ENCODE measurements around the gene EPM2A. TPM values are rescaled to one million over a fixed set of nuclear protein-coding genes. Genes with fewer than 3 reads are reported as not detected.

The EPM2A gene
- total RNA-seq, 1 experiment from 2014 or later, result 2.5 TPM

DNA sequence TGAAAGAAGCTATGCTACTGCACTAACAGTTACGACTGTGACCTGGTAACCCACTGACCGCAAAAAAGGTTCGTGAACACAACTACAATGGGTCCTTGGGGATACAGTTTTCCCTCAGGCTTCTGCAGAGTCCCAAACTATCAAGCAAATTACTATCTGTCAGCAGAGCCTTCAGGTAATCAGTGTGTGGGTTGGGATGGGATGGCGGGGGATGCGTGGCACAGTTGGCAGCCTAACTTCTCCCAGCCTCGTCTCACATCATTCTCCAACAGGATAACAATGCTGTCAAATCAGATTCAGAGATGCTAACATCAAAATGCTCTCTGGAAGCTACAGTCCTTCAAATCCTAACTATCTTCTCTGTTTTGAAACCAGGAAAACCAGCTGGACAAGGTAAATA, 102.3 kb downstream of the EPM2A start:
- TF ChIP-seq, protein P1, sequence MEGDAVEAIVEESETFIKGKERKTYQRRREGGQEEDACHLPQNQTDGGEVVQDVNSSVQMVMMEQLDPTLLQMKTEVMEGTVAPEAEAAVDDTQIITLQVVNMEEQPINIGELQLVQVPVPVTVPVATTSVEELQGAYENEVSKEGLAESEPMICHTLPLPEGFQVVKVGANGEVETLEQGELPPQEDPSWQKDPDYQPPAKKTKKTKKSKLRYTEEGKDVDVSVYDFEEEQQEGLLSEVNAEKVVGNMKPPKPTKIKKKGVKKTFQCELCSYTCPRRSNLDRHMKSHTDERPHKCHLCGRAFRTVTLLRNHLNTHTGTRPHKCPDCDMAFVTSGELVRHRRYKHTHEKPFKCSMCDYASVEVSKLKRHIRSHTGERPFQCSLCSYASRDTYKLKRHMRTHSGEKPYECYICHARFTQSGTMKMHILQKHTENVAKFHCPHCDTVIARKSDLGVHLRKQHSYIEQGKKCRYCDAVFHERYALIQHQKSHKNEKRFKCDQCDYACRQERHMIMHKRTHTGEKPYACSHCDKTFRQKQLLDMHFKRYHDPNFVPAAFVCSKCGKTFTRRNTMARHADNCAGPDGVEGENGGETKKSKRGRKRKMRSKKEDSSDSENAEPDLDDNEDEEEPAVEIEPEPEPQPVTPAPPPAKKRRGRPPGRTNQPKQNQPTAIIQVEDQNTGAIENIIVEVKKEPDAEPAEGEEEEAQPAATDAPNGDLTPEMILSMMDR (IDR thresholded peaks at IDR 0.05; ENCODE audit: unreplicated experiment), result no peak
- Mint-ChIP-seq H3K36me3 (ENCODE audit: insufficient read depth, unreplicated experiment) (no peaks in the 10 kb centered on the region), H3K4me3 (ENCODE audit: low read depth, unreplicated experiment) (no peak overlapping the region), H3K27me3 (ENCODE audit: unreplicated experiment) (no peaks in the 10 kb centered on the region), H3K27ac (ENCODE audit: unreplicated experiment) (no peak overlapping the region), H3K4me1 (ENCODE audit: low read depth, unreplicated experiment) (peaks cover 10% of the 10 kb centered on the region), H3K9me3 (ENCODE audit: low read depth, unreplicated experiment) (no peaks in the 10 kb centered on the region)
- DNase-seq, result no peak
- no TSS peak for BruUV-seq (replicated peaks)
- intact Hi-C loops (cut with micrococcal nuclease; ENCODE audit: unreplicated experiment), result loop anchor here (10.0 kb wide), 1 partner anchor 278 kb away; no protein-coding TSS in a partner anchor
- CTCF ChIA-PET, result interaction anchor here (1.3 kb wide), 1 partner anchor 281 kb away, joined by 3 read pairs; no protein-coding TSS in a partner anchor

DNA sequence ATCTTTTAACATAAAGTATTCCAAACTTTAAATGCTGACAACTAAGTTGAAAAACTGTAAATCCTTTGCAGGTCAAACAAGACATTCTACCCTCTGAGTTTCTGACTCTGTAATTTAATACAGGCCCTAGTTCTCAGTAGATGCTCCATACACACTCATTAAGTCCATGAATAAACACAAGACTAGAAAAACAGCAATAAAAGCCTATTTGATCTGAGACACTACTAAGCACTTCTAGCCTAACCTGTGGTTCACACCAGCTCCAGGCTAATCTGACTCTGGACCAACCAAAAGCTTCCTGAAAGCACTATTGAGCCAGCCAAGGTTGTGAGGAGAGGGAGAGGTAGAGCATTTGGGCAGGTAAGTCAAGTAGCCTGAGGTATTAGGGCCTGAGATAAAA, 103.9 kb downstream of the EPM2A start:
- Mint-ChIP-seq H3K4me3 (ENCODE audit: low read depth, unreplicated experiment) (no peak overlapping the region), H3K4me1 (ENCODE audit: low read depth, unreplicated experiment) (peaks cover 10% of the 10 kb centered on the region), H3K27me3 (ENCODE audit: unreplicated experiment) (no peaks in the 10 kb centered on the region), H3K36me3 (ENCODE audit: insufficient read depth, unreplicated experiment) (no peaks in the 10 kb centered on the region), H3K9me3 (ENCODE audit: low read depth, unreplicated experiment) (no peaks in the 10 kb centered on the region), H3K27ac (ENCODE audit: unreplicated experiment) (no peak overlapping the region)
- intact Hi-C loops (cut with micrococcal nuclease; ENCODE audit: unreplicated experiment), result loop anchor here (10.0 kb wide), 1 partner anchor 277 kb away; no protein-coding TSS in a partner anchor
- CTCF ChIA-PET, result no interaction called here
- TF ChIP-seq, protein P1 (IDR thresholded peaks at IDR 0.05; ENCODE audit: unreplicated experiment), result no peak
- no peak for DNase-seq
- BruUV-seq (replicated peaks), result no TSS peak

DNA sequence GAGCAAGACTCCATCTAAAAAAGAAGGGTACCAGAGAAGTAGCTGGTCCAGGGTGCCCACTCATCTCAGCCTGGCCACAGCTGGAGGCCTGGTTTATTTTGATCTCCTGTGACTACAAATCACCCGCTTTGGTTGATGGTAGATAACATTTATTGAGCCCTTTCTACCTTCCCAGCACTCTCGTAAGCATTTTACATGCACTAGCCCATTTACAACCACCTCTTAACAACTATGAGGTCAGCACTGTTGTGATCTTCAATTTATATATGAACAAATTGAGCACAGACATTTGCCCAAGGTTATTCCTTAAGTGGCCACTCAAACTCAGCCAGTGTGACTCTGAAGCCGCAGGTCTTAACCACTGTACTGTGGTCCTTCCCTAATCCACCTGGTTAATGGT, 104.7 kb downstream of the EPM2A start:
- Mint-ChIP-seq H3K4me1 (ENCODE audit: low read depth, unreplicated experiment) (peaks cover 10% of the 10 kb centered on the region), H3K4me3 (ENCODE audit: low read depth, unreplicated experiment) (no peak overlapping the region), H3K27me3 (ENCODE audit: unreplicated experiment) (no peaks in the 10 kb centered on the region), H3K9me3 (ENCODE audit: low read depth, unreplicated experiment) (no peaks in the 10 kb centered on the region), H3K36me3 (ENCODE audit: insufficient read depth, unreplicated experiment) (no peaks in the 10 kb centered on the region), H3K27ac (ENCODE audit: unreplicated experiment) (no peak overlapping the region)
- CTCF ChIA-PET, result no interaction called here
- DNase-seq, result no peak
- BruUV-seq (replicated peaks), result no TSS peak
- TF ChIP-seq, protein P1 (IDR thresholded peaks at IDR 0.05; ENCODE audit: unreplicated experiment), result no peak
- intact Hi-C loops (cut with micrococcal nuclease; ENCODE audit: unreplicated experiment), result loop anchor here (10.0 kb wide), 1 partner anchor 276 kb away; no protein-coding TSS in a partner anchor

DNA sequence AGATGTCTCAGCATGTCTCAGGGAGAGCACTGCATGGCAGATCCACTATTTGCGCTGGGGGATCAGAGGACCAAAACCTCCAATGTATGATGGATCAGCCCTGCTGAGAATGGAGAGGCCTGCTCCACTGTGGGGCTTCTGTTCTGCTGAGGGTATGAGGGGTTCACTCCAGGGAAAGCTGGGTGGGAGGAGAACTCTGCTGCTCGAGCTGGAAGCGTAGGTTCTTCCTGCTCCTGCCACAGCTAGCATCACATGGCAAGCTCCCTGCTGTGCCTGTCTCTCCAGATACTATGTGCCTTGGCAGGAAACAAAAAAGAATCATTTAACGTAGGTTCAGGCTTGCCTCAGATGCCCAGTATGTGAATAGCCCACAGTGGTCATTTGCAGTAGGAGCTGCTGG, 105.8 kb downstream of the EPM2A start:
- DNase-seq, result no peak
- Mint-ChIP-seq H3K4me1 (ENCODE audit: low read depth, unreplicated experiment) (peaks cover 7% of the 10 kb centered on the region), H3K27me3 (ENCODE audit: unreplicated experiment) (no peaks in the 10 kb centered on the region), H3K27ac (ENCODE audit: unreplicated experiment) (no peak overlapping the region), H3K36me3 (ENCODE audit: insufficient read depth, unreplicated experiment) (no peaks in the 10 kb centered on the region), H3K4me3 (ENCODE audit: low read depth, unreplicated experiment) (no peak overlapping the region), H3K9me3 (ENCODE audit: low read depth, unreplicated experiment) (no peaks in the 10 kb centered on the region)
- TF ChIP-seq, protein P1 (IDR thresholded peaks at IDR 0.05; ENCODE audit: unreplicated experiment), result no peak
- intact Hi-C loops (cut with micrococcal nuclease; ENCODE audit: unreplicated experiment), result no loop called here
- CTCF ChIA-PET, result interaction anchor here (0.9 kb wide), 1 partner anchor 14 kb away, joined by 3 read pairs; no protein-coding TSS in a partner anchor
- no TSS peak for BruUV-seq (replicated peaks)
